KMS-11 (cell line): ENCODE data around the gene SKOR2.

ENCODE experiments used
- H2AFZ ChIP-seq: fragments of 200-600 bp; sonication (generic); 2 replicates; pipeline ENCODE4 v1.6.1; 2016; ENCODE audit warnings: antibody characterized with exemption, mixed run types, low read depth
- H3K27ac ChIP-seq: fragments of 200-600 bp; sonication (generic); 2 replicates; pipeline ENCODE4 v1.6.1; 2016; ENCODE audit warnings: mild to moderate bottlenecking, mixed run types
- H3K27me3 ChIP-seq: fragments of 200-600 bp; sonication (generic); 2 replicates; pipeline ENCODE4 v1.6.1; 2017; ENCODE audit warnings: mild to moderate bottlenecking, low read depth, mixed run types, moderate library complexity; ENCODE audit not compliant: insufficient read depth
- H3K36me3 ChIP-seq: fragments of 200-600 bp; sonication (generic); 2 replicates; pipeline ENCODE4 v1.6.1; 2017; ENCODE audit warnings: mild to moderate bottlenecking, mixed run types; ENCODE audit not compliant: insufficient read depth
- H3K4me1 ChIP-seq: fragments of 200-600 bp; sonication (generic); 2 replicates; pipeline ENCODE4 v1.6.1; 2016; ENCODE audit warnings: mild to moderate bottlenecking, low read depth, mixed run types; ENCODE audit not compliant: poor library complexity, severe bottlenecking
- H3K4me2 ChIP-seq: fragments of 200-600 bp; sonication (generic); 2 replicates; pipeline ENCODE4 v1.7.0; 2016; ENCODE audit warnings: mild to moderate bottlenecking, mixed run types
- H3K4me3 ChIP-seq: fragments of 200-600 bp; sonication (generic); IDR thresholded peaks from 2 replicates; pipeline ENCODE4 v1.6.1; 2017; ENCODE audit warnings: low read depth, low read length, mixed read lengths; ENCODE audit not compliant: insufficient read depth
- H3K79me2 ChIP-seq: fragments of 200-600 bp; sonication (generic); 2 replicates; pipeline ENCODE4 v1.6.1; 2016; ENCODE audit warnings: low read depth, mixed run types; ENCODE audit not compliant: insufficient read depth
- H3K9ac ChIP-seq: fragments of 200-600 bp; sonication (generic); 2 replicates; pipeline ENCODE4 v1.6.1; 2016; ENCODE audit warnings: mild to moderate bottlenecking, mixed run types
- H4K20me1 ChIP-seq: fragments of 200-600 bp; sonication (generic); 2 replicates; pipeline ENCODE4 v1.6.1; 2016; ENCODE audit warnings: mild to moderate bottlenecking, mixed run types; ENCODE audit not compliant: insufficient read depth
- CTCF ChIP-seq: fragments of 200-600 bp; sonication (generic); conservative IDR thresholded peaks from 2 replicates; pipeline ENCODE4 v1.6.1; 2017; ENCODE audit warnings: low read depth, mild to moderate bottlenecking, antibody characterized with exemption, low read length, moderate library complexity, mixed read lengths

Gene SKOR2

DNA sequence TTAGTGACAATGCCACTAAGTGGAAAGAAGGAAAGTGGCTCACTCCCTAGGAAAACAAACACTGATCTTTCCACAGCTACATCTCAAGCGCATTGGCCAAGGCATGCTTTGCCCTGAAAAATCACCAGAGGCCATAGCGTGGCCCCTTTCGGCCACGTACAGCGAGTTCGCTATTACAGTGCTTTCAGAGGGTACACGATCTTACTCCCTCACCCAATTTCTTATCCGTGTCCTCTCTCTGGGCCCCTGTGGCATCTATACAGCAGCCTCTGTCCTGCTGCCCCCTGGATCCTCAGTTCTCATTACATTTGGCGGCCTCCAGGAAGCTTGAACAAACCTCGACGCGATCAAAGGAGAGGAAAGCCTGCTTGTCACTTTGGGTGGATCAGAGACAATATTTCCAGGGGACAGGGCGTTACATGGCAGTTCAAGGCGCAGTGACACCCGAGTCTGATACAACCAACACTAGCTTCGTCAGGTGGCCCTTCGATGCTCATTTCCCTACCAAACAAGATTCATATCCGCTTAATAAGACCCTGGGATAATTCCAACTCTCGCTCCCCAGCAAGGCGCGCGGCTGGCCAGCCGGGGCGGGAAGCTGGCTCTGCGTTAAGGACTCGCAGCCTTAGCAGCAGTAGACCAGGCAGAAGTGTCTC is 941 bp downstream of the SKOR2 start:
- Histone ChIP-seq H3K4me2 (no peak overlapping the region), H3K79me2 (no peaks in the 10 kb centered on the region), H3K27ac (no peak overlapping the region), H3K36me3 (no peaks in the 10 kb centered on the region), H2AFZ (no peak overlapping the region), H4K20me1 (no peaks in the 10 kb centered on the region), H3K4me1 (no peaks in the 10 kb centered on the region), H3K9ac (no peak overlapping the region), H3K27me3 (no peaks in the 10 kb centered on the region), H3K4me3 (no peak overlapping the region)
- no peak for TF ChIP-seq CTCF

GRCh38 chr18:47249314-47249981 is 2.0 kb downstream of the SKOR2 start:
- TF ChIP-seq CTCF = no peak
- no peak overlapping the region for H3K9ac ChIP-seq
- H3K27ac ChIP-seq = no peak overlapping the region
- no peaks in the 10 kb centered on the region for H3K79me2 ChIP-seq
- H3K4me2 ChIP-seq = no peak overlapping the region
- no peaks in the 10 kb centered on the region for H3K36me3 ChIP-seq
- H3K4me3 ChIP-seq = no peak overlapping the region
- H3K27me3 ChIP-seq = no peaks in the 10 kb centered on the region
- no peaks in the 10 kb centered on the region for H4K20me1 ChIP-seq
- no peaks in the 10 kb centered on the region for H3K4me1 ChIP-seq
- no peak overlapping the region for H2AFZ ChIP-seq

GRCh38 chr18:47248604-47249313 is 2.7 kb downstream of the SKOR2 start:
- Histone ChIP-seq H3K27me3 (no peaks in the 10 kb centered on the region), H3K79me2 (no peaks in the 10 kb centered on the region), H3K4me2 (no peak overlapping the region), H4K20me1 (no peaks in the 10 kb centered on the region), H3K27ac (no peak overlapping the region), H3K9ac (no peak overlapping the region), H3K36me3 (no peaks in the 10 kb centered on the region), H3K4me3 (no peak overlapping the region), H3K4me1 (no peaks in the 10 kb centered on the region), H2AFZ (no peak overlapping the region)
- TF ChIP-seq CTCF = no peak

GRCh38 chr18:47248115-47248603 is 3.3 kb downstream of the SKOR2 start:
- H3K27me3 ChIP-seq = no peaks in the 10 kb centered on the region
- no peak overlapping the region for H3K9ac ChIP-seq

More at GRCh38 chr18:47248115-47248603, 3.3 kb downstream of the SKOR2 start:
- TF ChIP-seq CTCF = no peak
- Histone ChIP-seq H2AFZ (no peak overlapping the region), H4K20me1 (no peaks in the 10 kb centered on the region), H3K36me3 (no peaks in the 10 kb centered on the region), H3K4me1 (no peaks in the 10 kb centered on the region), H3K79me2 (no peaks in the 10 kb centered on the region), H3K27ac (no peak overlapping the region), H3K4me3 (no peak overlapping the region), H3K4me2 (no peak overlapping the region)
